Measurements from ENCODE around the gene EFNA5.

Gene EFNA5

DNA sequence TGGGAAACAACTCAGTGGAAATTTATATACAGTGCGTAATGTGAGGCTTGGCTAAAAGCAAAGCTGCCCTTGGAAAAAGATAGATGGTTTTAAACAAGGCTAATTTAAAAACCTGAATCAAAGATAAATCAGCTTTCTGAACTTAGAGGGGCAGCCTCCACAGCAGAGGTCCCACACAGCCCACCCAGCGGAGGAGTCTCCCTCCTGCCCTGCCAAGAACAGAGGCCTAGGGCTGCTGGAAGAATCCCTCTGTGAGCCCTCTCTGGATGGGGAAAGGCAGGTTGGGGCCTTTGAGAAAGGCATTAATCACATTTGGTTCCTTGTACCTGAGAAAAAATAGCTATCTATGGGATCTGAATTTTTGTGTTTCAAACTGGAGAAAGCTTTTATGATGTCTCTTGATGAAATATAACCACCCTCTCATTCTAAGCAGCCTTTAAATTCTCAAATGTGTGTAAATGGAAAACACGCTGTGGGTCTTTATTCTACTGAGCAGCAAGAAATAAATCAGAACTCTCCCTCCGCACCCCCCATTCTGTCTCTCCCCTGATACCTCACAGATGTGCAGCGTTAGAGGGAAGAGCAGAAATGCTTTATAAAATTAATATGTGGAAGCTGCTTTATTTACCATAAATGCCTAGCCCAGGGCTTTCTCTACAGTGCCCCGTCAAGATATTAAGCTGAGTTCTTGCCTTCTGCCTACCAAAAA lies 329.2 kb downstream of the EFNA5 start:
- no peak for DNase-seq (ENCODE audit: low read depth in 4 of 4, low spot score in 1 of 4)

DNA sequence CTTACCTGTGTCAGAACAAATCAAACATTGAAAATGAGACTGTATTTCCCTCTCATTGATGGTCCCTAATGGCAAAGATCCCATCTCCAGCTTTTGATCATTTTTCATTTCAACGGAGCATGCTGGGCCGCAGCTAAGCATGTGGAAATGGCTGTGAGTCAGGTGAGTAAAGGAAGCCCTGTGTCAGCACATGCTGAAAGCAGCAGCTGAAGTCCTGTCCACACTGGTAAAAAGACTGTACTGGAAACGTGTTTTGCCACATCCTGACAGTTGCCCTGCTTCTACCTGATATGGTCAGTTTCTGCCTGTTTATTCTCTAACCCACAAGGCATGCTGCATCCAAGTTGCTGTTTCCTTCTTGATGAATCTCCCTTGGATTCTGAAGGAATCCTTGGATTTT lies 330.1 kb downstream of the EFNA5 start:
- DNase-seq (ENCODE audit: low read depth in 4 of 4, low spot score in 1 of 4): no peak

DNA sequence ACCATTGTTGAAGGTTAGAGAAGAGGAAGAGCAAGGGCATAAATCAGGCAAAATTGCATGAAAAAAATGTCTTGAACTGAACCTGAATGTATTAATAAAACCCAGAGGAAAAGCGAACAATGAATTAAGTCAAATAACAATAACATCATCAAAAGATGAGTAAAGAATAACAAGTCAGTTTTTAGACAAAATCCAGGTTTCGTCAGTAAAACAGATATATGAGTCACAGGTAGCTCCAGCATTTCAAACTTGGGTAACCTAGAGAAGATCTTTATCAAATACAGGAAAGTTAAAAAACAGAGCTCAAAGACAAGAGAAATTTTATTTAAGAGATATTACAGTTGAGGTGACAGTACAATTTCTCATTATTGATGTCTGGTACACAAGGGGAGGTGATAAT lies 332.4 kb downstream of the EFNA5 start:
- DNase-seq (ENCODE audit: low read depth in 4 of 4, low spot score in 1 of 4): no peak

DNA sequence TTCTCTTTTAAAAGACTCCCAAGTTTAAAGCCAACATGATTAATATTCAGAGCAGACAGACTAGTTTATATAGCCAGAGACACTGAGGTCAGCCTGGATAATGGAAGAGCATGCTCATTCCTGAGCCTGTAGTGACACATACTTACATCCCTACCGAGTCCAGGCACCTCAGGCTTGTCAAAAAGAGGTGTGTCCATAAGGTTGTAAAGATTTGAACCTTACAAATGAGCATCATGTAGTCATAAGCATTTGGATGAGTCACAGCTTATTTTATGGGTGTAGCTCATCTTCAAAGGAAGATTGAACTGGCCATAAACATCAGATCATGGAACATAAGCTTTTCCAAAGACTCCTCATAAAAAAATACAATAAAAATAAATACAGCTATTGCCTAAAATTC lies 333.5 kb downstream of the EFNA5 start:
- no peak for DNase-seq (ENCODE audit: low read depth in 4 of 4, low spot score in 1 of 4)

DNA sequence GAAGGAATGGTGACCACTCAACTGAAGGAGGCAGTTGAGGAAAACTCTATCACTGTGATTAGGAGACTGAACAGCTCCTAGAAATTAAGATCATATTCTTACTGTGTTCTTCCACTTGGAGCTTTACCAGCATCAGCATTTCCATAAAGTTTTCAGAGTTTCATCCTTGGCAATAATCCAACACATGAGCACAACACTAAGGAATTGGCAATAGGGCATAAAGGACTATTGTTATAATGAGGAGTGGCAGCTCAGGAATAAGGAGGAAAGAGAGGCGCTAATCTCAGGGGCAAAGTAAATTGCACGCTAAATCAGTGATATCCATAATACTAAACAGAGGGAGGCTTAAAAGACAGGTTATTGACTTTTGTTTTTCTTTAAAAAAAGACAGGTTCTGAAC lies 338.9 kb downstream of the EFNA5 start:
- no peak for DNase-seq (ENCODE audit: low read depth in 4 of 4, low spot score in 1 of 4)

DNA sequence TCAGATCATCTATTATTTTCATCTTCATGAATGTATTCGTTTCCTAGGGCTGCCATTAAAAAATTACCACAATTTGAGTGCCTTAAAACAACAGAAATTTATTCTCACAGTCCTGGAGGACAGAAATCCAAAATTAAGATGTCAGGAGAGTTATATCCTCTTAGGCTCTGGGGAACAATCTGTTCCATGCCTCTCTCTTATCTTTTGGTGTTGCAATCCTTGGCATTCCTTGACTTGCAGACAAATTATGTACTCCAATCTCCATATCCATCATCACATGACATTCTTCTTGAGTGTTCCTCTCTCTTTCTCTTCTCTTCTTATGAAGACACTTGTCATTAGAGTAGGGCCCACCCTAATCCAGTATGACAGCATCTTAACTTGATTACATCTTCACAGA lies 339.4 kb downstream of the EFNA5 start:
- no peak for DNase-seq (ENCODE audit: low read depth in 4 of 4, low spot score in 1 of 4)

DNA sequence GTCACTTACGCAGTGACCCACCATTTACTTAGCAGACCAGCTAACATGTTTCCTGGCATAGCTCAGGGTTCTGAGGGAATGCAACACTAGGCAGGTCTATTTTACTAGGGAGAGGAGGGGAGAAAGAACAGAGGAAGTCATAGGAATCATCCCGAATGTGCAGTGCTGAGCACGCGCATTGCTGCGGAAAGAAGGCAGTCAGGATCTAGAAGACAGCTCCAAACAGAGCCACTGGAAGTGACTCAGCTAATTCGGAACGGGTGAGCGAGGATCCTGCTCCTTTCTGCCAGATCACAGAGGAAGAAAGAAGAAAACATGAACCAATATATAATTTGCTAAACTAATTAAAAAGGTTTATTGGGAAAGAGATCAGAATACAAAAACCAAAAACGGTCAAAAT lies 339.8 kb downstream of the EFNA5 start:
- DNase-seq (ENCODE audit: low read depth in 4 of 4, low spot score in 1 of 4): no peak

DNA sequence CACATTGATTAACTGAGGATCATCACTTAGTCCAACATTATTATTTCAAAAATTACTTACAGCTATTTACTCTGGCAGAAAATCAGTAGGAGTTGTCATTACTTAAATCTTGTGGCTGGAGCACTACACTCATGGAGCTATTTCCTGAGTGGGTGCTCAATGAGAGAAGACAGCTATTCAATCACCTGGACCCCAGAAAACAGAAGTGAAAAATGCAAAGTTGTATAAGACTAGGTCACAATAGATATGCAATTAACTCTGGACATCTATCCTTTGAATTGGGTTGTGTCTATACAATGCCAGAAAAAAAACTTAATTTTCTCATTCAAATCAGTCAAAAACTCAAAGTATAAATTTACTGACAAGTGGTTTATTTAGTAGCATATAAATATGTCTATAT lies 340.9 kb downstream of the EFNA5 start:
- DNase-seq (ENCODE audit: low read depth in 4 of 4, low spot score in 1 of 4): no peak

All from stimulated activated CD4-positive, alpha-beta T cell treated with anti-CD3 and anti-CD28 coated beads, Interleukin-1b, Interleukin-23, amount 100 ng/mL, for 24 hours (primary cell).